EL (cell line): Measurements from ENCODE around the gene ZBTB47.

Experiments
- DNase-seq: peaks from one replicate; pipeline ENCODE4 v3.0.0-alpha.2; 2016

Gene ZBTB47

DNA sequence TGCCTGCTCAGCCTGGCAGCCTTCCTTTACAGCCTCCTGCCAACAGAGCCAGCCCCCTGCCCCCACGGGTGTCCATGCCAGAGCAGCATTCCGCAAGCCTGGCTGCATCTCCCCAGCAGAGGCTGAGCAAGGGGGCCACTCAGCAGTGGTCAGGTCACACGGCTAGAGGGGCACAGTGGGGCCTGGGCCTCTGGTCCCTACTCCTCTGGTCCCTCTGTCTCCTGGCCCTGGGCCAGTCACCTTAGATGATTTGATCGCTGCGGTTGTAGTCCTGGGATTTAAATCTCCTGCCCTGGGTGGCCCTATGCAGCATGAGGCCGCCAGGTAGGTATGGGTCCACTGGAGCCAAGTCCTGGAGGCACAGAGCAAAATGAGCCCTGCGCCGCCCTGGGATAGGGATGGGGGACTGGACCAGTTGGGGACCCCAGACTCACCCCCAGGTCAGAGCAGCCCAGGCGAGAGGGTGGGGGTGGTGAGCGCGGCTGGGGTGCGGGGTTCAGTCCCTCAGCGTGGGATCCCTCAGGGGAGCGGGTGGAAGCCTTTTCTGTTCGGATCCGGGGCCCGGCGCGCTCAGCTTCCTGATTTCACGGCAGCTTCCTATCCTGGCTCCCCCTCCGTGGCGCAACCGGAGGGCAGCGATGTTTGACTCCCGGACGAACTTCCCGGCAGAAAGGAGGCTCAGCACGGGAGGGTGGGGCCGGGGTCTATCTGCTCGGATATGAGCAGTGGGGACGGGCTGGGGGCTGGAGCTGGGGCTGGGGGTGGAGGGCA is at the start of gene ZBTB47:
TSS of gene ZBTB47 (plus strand) at position 138 of the 771 bp plus-strand sequence. CDS start 4,659 bp downstream, outside the sequence.
- peak; percentile 53 for DNase-seq

GRCh38 chr3:42605546-42606173 is 47.8 kb upstream of the ZBTB47 start:
- DNase-seq = no peak

GRCh38 chr3:42608581-42608980 is 44.9 kb upstream of the ZBTB47 start:
- peak; percentile 46 for DNase-seq

DNA sequence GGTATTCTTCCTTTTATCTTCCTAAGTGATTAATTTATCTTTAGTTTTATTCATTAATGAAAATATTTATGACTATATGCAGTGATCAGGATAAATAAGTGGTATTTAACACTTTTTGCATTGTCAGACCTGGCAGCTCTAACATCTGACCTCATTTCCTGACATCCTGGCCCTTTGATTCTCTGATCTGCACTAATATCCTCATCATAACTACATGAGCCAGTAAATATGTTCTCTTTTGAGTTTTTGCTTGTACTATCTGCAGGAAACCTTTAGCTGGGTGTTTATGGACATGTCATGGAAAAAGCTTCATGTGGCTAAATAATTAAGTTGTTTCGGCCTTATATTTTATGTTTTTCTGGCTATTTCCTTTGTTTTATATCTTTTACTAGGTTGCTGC is 42.5 kb upstream of the ZBTB47 start:
- DNase-seq = no peak

DNA sequence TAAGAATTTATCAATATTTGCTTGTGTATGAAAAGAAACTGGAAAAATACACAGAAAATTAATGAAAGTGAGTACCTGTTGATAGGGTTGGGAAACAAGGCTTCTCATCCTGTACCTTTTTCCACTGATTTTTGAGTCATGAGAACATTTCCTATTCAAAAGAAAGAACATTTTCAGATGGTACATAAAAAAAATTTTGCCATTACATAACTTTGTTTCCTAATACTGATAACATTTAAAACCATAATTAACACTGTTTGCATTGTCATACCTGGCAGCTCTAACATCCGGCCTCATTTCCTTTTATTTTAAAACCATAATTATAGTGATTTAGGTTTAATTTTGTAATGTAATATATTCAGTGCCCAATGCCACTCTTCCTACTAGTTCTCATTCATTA is 41.3 kb upstream of the ZBTB47 start:
- no peak for DNase-seq

GRCh38 chr3:42612928-42613327 is 40.6 kb upstream of the ZBTB47 start:
- DNase-seq = no peak

GRCh38 chr3:42613462-42613861 is 40.0 kb upstream of the ZBTB47 start:
- no peak for DNase-seq

DNA sequence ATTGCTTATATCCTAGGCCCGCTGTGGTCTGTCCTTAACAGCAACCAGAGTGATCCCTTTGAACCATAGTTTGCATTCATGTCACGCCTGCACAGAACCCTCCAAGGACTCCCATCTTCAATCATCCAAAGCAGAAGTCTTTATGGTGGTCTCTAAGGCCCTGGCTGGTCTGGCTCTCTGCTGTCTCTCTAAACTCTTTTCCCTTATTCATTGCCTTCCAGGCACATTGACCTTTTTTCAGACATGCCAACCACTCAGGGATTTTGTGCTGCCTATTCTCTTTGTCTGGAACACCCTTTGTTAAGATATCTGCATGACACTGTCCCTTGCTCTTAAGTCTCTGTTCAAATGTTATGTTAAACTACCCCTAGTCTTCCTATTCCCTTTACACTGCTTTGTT is 21.9 kb upstream of the ZBTB47 start:
- no peak for DNase-seq

DNA sequence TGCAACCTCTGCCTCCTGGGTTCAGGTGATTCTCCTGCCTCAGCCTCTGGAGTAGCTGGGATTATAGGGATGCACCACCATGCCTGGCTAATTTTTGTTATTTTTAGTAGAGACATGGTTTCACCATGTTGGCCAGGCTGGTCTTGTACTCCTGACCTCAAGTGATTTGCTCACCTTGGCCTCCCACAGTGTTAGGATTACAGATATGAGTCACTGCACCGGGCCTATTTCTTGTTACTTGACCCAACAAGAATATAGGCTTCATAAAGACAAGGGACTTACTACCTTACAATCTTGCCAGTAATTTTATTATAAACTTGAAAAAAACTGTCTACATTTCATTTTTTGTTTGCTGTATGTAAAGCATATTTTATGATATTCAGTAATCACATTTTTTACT is 21.4 kb upstream of the ZBTB47 start:
- DNase-seq = peak; percentile 28

GRCh38 chr3:42633544-42633943 is 20.0 kb upstream of the ZBTB47 start:
- no peak for DNase-seq

DNA sequence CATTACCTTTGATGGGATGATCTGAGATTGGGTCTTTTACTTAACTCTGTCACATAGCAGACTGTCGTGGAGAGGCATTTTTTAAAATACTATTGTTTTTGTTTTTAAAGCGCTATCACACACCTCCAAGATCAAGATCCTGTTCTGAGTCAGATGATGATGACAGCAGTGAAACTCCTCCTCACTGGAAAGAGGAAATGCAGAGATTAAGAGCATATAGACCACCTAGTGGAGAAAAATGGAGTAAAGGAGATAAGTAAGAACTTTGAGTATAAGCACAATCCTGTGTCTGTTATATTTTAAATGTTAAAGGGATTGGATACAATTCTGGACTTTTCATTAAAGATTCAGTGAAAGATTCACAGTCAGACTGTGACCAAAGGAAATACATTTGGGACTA is 18.4 kb upstream of the ZBTB47 start:
- peak; percentile 46 for DNase-seq

- no peak for DNase-seq
Observed at GRCh38 chr3:42637001-42637400, 16.5 kb upstream of the ZBTB47 start.

GRCh38 chr3:42638339-42638842 is 15.1 kb upstream of the ZBTB47 start:
- no peak for DNase-seq

DNA sequence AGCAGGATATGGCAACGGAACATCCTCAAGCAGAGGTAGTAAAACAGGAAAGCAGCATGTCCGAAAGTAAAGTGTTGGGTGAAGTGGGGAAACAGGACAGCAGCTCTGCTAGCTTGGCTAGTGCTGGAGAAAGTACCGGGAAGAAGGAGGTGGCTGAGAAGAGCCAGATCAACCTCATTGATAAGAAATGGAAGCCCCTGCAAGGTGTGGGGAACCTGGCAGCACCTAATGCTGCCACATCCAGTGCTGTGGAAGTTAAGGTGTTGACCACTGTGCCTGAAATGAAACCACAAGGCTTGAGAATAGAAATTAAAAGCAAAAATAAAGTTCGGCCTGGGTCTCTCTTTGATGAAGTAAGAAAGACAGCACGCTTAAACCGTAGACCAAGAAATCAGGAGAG is 14.3 kb upstream of the ZBTB47 start:
- no peak for DNase-seq

DNA sequence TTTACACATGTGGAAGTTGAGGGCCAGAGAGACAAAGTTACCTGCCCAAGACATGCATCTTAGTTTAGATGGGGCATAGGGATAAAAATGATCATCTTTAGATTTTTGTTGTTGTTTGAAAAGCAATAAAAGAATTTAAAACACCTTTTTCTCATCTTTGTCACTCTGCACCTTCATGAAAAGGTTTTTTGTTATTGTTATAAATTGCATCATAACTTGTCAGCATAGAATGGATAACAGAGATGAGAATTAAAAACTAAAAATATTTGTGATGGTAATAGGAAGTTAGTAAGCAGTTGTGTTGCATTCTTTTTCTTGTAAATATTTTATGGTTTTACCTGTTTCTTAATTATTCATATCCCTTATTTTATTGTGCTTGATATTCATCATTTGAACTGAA is 13.4 kb upstream of the ZBTB47 start:
- DNase-seq = no peak

DNA sequence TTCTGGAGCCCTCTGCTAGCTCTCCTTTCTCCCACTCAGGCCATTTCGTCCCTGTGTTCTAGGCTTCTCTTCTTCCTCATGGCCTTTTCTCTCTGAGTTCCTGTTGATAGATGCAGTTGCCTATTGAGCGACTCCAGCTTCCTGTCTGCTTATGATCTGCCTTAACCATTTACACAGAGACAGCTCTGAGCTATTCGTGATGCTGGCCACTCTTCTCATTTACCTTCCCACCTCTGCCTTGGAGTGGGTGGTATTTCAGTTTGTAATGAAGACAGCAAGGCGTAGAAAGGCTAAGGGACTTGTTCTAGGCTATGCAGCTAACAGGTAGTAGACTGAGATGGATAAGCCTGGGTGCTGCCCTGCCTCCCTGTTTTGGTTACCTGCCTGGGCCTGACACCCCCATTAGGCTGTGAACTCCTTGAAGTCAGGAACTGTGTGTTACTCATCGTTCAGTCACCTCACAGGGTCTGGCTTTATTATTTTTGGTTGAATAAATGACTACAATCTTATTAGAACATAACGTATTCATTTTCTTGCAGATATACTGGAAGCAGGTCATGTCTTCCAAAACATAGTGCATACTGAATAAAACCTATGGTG is 12.6 kb upstream of the ZBTB47 start:
- no peak for DNase-seq

DNA sequence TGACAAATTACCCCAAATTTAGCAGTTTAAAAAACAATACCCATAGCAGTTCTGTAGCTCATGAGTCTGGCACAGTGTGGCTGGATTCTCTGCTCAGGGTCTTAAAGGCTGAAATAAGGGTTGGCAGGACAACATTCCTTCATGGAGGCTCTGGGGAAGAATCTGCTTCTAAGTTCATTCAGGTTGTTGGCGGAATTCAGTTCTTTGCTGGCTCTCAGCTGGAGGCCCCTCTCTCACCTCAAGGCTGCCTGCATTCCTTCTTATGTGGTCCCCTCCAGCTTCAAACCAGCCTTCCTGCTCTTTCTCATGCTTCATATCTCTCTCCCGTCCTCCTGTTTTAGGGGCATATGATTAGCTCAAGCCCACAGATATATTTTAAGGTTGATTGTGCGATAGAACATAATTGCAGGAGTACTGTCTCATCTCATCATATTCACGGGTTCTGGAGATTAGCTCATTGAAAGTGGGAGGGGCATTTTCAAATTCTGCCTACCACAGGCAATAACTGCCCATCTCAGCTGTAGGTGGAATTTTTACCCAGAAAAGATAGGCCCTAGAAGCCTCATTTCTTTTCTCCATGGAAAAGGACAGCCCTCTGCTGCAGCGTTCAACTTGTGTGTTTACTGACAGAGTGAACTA is 5.6 kb upstream of the ZBTB47 start:
- DNase-seq = no peak

GRCh38 chr3:42649006-42649405 is 4.5 kb upstream of the ZBTB47 start:
- DNase-seq = no peak

DNA sequence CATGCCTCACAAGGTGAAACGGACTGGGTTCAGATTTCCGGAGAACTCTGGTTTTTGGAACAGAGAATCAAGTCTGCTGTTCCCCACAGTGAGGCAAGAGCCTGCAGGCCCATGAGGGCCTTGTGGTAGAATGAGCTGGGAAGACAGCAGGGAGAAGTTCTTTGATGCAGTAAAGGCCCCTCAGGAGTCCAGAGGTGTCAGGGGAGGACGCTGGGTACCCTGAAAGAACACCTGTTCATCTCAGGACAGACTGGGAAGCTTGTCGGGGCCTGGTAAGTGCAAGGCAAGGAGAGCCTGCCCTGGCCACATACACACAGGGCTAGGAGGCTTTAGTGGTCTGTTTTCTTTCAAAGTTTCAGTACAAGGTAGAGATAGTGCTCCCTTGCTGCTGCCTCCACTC is 3.7 kb upstream of the ZBTB47 start:
- no peak for DNase-seq

DNA sequence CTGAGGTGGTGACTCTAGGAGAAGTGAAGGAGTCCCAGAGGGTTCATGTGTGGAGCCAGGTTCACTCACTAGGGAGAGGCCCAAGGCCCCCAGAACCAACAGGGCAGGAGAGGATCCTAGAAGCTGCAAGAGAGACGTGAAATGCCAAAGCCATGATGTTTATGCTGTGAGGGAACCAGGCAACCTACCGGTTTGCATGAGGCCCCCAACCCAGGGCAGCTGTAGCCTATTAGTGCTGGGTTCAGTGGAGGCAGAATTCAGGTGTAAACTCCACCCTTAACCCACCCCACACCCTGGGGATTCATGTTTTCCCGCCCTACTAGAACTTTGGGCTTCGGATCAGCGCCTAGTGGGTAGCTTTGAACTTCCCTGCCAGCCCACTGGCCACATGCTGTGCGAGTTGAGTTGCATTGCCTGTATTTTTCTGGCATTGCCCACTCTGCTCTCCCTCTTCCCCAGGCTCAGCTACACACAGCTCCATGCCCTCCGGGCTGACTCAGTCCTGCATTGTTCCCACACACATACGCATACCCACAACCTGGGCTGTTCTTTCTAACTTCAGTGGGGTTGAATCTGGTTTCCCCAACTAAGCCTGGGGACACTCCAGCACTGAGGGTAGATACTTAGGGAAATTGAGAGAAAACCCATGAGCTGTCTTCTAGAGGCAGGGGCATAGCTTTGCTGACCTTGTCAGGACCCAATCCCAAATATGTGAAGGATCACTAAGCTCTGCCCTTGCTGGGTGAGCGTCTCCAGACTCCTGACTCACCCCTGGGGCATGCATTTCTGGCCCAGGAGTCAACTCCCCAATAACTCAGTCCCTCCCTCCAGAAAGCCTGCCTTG is 2.0 kb upstream of the ZBTB47 start:
- DNase-seq = peak; percentile 88

- no peak for DNase-seq
Observed at GRCh38 chr3:42652251-42652610, 1.3 kb upstream of the ZBTB47 start.

DNA sequence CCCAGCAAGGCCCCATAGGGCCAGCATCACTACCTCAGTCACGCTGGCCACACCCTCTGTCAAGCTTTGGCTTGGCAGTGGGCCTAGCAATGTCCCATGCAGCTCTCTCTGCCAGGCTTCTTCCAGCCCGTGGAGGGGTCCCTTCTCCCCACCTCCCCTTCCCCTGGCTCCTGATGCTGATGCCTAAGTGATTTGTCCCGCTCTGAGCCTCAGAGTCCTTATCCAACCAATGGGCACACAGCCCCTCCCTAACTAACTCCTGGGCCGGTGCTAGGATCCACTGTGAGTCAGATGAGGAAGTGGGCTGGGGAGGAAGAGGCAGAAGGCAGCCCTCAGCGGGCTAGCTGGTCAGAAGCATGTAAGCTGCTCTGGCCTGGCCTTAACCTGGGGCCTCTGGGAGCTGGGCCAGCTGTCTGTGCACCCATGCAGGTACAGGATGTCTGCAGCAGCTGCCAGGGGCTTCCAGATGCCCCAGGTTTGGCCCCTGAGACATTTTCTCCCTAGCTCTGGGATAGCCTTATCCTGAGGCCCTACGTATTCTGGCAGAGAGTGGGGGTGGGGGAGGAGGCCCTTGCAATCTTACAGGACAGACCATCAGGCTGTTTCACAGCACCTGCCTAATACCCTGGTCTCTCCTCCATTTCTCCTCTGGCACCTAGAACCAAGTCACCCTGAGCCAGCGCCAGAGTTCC is 740 bp upstream of the ZBTB47 start:
- peak; percentile 88 for DNase-seq
